ENCODE data around the gene GSE1.

GSE1 gene

DNA sequence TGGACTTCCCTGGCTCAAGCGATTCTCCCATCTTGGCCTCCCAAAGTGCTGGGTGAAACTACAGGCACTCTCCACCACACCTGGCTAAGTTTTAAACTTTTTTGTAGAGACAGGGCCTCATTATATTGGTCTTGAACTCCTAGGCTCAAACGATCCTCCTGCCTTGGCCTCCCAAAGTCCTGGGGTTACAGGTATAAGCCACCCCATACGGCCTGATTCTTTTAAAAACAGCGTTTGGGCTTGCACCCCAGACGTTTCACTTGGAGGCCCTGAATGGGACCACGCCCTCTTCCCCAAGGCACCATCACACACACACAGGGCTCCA, 105.0 kb downstream of the GSE1 start:
- in situ Hi-C loops (cut with HindIII; ENCODE audit: low pct_ligation_motif_present, low pct_unique_long_range_greater_than_20kb, low sequenced_read_pairs) = no loop called here

DNA sequence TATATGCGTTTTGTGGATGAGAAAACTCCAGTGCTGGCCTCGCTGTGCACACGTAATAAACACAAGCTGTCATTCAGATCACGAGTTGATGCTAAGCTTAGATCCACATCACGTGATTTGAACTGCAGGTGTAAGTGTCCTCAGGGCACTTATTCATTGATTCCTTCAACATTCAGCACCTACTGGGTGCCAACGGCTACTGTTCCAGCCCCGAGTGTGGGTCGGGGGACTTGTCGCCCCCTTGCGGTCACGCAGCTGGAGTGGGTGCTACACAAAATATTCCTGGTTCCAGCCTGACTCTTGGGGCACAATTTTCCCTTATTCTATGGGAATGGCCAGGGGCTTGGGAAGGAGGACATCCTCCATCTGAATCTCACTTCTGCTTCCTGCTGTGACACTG, 105.6 kb downstream of the GSE1 start:
- no peak for DNase-seq
- in situ Hi-C loops (cut with HindIII; ENCODE audit: low pct_ligation_motif_present, low pct_unique_long_range_greater_than_20kb, low sequenced_read_pairs) = no loop called here

More for the DNA sequence above, 105.0 kb downstream of the GSE1 start:
- no peak for DNase-seq

DNA sequence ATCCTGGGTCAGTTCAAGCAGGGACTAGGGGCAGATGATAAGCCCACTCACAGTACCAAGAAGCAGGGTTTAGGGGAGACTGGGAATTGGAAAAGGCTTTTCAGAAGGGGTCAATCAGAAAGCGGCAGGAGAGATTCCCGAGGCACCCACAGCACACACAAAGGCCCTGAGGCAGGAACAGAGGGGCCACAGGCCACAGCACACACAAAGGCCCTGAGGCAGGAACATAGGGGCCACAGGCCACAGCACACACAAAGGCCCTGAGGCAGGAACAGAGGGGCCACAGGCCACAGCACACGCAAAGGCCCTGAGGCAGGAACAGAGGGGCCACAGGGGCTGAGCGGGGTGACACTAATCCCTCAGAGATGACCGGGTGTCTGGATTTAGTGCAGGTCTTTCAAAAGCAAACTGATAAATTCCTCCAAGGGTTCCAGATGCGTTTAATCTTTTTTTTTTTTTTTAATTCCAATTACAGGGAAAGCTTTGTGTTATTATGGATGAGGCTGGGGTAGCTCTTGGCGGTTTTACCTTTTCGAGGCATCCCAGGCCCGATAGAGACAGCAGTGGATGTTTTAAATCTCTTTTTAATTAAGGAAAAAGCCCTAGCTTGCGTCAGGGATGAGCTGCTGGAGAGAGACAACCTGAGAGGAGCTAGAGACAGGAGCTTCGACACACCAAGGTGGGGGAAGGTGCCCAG, 106.6 kb downstream of the GSE1 start:
- DNase-seq = no peak

DNA sequence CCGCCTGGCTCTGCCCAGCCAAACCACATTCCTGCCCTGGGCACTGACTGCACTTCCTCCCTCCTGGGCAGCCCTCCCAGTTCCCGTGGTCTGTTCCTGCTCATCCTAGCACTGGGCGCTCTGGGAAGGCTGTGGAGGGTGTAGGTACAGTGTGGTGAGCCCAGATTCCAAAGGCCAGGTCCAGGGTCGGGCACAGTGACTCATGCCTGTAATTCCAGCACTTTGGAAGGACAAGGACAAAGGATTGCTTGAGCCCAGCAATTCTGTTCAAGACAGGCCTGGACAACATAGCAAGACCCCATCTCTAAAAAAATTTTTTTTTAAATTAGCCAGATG, 107.1 kb downstream of the GSE1 start:
- in situ Hi-C loops (cut with HindIII; ENCODE audit: low pct_ligation_motif_present, low pct_unique_long_range_greater_than_20kb, low sequenced_read_pairs) = no loop called here
- peak; percentile 88 for DNase-seq

More for the DNA sequence above, 106.6 kb downstream of the GSE1 start:
- in situ Hi-C loops (cut with HindIII; ENCODE audit: low pct_ligation_motif_present, low pct_unique_long_range_greater_than_20kb, low sequenced_read_pairs) = no loop called here

DNA sequence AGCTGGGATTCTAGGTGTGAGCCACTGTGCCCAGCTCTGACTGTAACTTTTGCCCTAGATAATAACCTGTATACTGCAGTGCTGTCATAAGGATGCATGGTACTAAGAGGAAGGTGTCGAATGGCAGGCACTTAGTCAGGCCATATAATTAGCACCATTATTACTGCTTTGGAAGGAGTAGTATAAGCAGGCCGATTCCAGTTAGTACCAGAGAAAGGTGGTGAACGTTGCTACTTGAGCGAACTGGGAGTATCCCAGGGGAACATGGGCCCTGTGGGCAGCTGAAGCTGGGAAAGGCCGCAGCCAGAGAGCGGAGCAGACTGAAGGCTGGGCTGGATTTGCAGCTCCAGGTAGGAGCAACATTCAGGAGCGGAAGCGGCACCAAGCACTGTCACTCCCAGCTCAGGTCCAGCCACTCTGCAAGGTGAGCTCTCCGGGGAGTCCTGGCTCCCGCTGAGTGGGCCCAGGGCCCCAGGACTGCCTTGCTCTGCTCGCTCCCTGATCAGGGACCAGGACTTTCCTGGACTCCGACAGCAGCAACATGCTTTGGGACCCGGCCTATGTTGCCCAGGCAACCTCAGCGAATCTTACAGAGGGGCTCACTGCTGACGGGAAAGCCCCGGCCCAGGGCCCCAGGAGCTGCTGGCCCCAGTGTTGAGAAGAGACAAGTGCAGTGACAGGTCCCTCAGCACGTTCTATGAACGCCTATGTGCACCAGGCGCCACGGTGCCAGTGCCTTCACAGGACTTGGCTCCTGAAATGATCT, 109.2 kb downstream of the GSE1 start:
- no peak for DNase-seq
- in situ Hi-C loops (cut with HindIII; ENCODE audit: low pct_ligation_motif_present, low pct_unique_long_range_greater_than_20kb, low sequenced_read_pairs) = no loop called here

DNA sequence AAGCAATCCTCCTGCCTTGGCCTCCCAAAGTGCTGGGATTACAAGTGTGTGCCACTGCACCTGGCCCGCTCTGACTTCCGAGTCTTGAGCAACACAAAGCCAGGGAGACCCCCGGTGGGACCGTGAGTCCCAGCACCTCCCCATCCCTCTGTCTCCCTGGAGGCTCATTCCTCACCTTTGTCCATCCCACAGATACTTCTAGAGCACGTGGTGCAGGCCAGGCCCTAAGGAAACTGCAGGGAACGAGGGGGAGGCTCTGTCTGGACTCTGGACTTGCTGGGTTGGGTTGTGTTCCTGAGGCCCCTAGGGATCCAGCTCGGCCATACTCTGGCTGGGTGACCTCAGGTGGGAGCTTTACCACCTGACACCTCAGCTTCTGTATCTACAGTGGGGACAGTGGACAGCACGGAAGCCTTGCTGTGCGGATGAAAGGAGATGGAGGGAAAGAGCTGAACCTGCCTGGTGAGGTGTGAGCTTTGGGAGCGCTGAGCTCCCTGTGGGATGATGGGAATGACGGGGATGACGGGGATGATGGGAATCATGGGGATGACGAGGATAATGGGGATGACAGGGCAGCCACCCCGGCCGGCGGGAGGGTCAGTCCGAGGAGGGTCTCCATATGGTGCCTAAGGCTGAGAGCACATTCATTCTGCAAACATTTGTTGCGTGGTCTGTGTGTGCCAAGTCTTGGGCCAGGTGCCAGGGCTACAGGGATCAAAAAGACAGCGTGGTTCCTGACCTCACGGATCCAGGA, 111.2 kb downstream of the GSE1 start:
- DNase-seq = no peak
- in situ Hi-C loops (cut with HindIII; ENCODE audit: low pct_ligation_motif_present, low pct_unique_long_range_greater_than_20kb, low sequenced_read_pairs) = no loop called here

DNA sequence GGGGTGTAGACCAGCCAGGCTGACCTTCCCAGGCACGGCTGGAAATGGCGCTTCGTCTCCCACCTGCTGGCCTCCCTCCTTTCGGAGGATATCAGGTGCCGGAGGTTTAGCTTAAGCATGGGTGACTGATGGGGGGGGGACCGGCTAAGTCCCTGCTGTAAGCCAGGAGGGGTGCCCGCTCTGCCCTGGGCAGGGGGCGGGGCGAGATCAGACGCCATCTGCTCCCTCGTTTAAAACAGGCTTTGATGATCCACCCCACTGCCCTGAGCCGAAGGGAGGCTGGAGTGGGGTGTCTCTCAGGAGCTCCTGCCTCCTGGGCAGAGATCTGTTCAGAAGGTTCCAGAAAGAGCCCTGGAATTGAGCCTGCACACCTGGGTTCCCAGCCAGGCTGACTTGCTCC, 111.8 kb downstream of the GSE1 start:
- in situ Hi-C loops (cut with HindIII; ENCODE audit: low pct_ligation_motif_present, low pct_unique_long_range_greater_than_20kb, low sequenced_read_pairs) = no loop called here
- DNase-seq = no peak

Data from ACHN (cell line).